IPS-20b (cell line): Measurements from ENCODE around the gene TMEM59L.

ENCODE experiments used
- H3K27ac ChIP-seq: one replicate; pipeline ENCODE4 v1.5.1; 2013; ENCODE audit warnings: low read length
- H3K27me3 ChIP-seq: 2 replicates; pipeline ENCODE4 v1.6.1; 2013; ENCODE audit warnings: mild to moderate bottlenecking, low read length, inconsistent platforms; ENCODE audit not compliant: insufficient read depth
- H3K36me3 ChIP-seq: 2 replicates; pipeline ENCODE4 v1.6.1; 2013; ENCODE audit warnings: low read depth, mild to moderate bottlenecking, inconsistent platforms, low read length, moderate library complexity; ENCODE audit not compliant: insufficient read depth
- H3K4me1 ChIP-seq: 2 replicates; pipeline ENCODE4 v1.6.1; 2013; ENCODE audit warnings: mild to moderate bottlenecking, control low read depth, inconsistent platforms, low read length, moderate library complexity; ENCODE audit not compliant: insufficient read depth
- H3K4me3 ChIP-seq: 2 replicates; pipeline ENCODE4 v1.5.1; 2013; ENCODE audit warnings: mild to moderate bottlenecking, low read length, inconsistent platforms
- H3K9ac ChIP-seq: 2 replicates; pipeline ENCODE4 v1.6.1; 2013; ENCODE audit warnings: low read depth, mild to moderate bottlenecking, inconsistent platforms, low read length, moderate library complexity
- H3K9me3 ChIP-seq: 2 replicates; pipeline ENCODE4 v1.6.1; 2013; ENCODE audit warnings: mild to moderate bottlenecking, low read depth, low read length, inconsistent platforms; ENCODE audit not compliant: insufficient read depth

Gene TMEM59L

DNA sequence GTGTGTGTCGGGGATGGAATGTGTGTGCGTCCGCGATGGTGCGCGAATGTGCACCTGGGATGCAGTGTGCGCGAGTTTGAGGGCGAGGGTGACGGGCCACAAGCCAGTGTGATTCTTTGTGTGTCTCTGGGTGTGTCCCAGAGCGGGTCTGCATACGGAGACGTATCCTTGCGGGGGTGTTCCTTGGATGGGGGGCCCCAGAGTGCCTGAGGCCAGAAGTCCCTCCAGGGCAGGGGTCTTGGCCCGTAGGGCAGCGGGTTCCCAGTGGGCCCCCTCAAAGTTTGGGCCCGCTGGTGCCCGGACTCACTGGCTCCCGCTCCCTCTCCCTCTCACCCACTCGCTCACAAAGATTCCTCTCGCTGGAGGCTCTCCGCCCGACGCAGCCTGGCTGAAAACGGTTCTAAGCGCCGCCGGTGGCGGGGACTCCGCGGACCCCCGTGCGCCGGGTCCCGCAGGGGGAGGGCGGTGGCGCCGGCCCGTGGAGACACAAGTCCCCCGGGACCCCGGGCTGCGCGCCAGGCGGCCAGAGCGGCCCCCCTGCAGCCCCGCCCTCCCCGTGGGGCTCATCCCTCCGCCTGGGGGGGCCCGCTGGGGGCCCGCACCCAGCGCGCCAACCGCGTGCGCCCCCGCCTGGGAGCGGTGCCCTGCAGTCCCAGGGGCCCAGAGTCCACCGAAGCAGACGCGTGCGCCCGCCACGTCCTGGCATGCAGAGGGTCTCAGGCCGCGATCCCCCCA, 7.0 kb upstream of the TMEM59L start:
- Histone ChIP-seq H3K9me3 (no peaks in the 10 kb centered on the region), H3K4me3 (no peak overlapping the region), H3K4me1 (peaks cover 20% of the 10 kb centered on the region; the same call in 1 of the 2 replicates), H3K9ac (no peak overlapping the region), H3K27ac (no peak overlapping the region), H3K36me3 (no peaks in the 10 kb centered on the region), H3K27me3 (peaks cover 97% of the 10 kb centered on the region)

DNA sequence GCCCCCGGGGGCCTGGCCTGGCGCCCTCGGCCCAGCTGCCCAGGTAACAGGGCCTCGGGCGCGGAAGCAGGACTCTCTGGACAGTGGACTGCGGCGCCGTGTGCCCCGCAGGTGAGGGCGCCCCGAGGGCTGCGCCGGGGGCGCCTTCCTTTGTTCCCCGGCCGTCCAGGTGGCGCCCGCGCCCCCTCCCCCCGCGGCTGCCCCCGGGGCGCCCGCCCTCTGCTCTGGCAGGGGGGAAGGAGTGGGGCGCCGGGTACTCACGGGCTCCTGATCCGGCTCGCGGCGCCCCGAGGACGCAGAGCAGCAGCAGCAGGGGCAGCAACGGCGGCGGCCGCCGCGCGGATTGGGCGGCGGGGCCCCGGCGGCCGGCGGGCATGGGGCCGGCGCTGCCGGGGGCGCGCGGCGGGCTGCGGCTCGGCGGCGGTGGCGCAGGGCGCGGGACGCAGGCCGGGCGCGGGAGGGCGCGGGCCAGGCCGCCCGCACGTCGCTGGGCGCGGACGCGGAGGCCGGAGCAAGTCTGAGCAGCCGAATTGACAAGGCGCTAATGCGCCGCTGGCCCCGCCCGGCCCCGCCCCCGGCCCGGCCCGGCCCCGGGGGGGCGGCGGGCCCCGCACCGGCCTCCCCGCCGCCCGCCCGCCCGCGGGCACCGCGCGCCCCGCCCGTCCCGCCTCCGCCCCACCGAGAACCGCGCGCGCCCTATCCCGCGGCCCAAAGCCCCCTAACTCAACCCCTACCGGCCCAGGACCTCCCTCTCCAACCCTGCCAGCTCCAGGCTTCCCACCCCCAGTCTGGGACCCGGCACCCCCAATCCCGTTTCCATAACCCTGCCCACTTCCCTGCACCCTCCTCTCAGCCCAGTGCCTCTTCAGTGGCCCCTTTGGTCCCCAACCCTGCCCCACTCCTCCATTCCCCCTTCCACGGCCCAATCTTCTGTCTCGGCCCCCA, 6.1 kb upstream of the TMEM59L start, which contains the start of gene CRLF1:
CRLF1 (minus strand) TSS at position 519 of the 945 bp plus-strand sequence; CDS start at position 376, 143 bp downstream.
- Histone ChIP-seq H3K9me3 (no peaks in the 10 kb centered on the region), H3K27me3 (peaks cover 97% of the 10 kb centered on the region), H3K9ac (no peak within 1 kb of the TSS), H3K4me3 (no peak within 1 kb of the TSS), H3K4me1 (peaks cover 20% of the 10 kb centered on the region; the same call in 1 of the 2 replicates), H3K36me3 (no peaks in the 10 kb centered on the region), H3K27ac (no peak within 1 kb of the TSS)

DNA sequence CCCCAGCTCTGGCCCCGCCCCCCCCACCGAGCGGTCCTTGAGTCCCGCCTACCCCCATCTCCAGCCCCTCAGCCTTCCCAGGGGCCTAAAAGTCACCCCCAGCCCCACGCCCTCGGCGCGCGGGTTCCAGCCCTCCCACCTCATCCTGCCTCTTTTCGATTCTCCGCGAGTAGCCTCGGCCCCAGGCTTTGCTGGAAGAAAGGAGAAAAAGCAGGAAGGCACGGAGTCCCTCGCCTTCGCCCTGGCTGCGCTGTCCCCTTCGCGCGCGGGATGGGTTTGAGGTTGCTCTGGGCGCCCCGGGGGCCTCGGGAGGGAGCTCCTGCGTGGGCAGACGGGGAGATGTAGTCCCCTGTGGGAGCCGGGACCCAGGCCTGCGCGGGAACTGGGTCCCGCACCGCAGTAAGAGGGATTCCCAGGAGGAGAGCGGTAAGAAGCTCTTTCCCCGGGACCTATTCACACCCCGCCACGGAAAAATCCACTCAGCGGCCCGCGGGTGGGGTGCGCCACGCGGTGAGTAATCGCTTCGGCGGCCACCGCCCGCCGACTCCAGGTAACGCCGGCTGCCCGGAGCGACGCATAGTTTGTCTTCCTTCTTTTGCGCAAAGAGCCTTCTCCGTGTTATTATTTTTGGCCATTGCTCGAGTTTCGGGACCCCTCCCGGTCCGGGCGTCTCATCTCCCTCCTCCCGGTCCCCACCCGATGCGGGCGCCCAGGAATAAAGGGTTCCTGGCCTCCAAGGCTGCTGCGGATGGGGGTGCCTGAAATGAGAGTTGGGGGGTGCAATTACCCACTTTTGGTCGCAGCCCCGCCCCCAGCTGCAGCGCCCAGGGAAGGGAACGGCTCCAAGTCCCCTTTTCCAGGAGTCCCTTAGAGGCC, 5.2 kb upstream of the TMEM59L start:
- peaks cover 97% of the 10 kb centered on the region for H3K27me3 ChIP-seq
- peaks cover 20% of the 10 kb centered on the region; the same call in 1 of the 2 replicates for H3K4me1 ChIP-seq
- H3K4me3 ChIP-seq = no peak overlapping the region
- H3K9me3 ChIP-seq = no peaks in the 10 kb centered on the region
- H3K27ac ChIP-seq = no peak overlapping the region
- no peaks in the 10 kb centered on the region for H3K36me3 ChIP-seq
- no peak overlapping the region for H3K9ac ChIP-seq

DNA sequence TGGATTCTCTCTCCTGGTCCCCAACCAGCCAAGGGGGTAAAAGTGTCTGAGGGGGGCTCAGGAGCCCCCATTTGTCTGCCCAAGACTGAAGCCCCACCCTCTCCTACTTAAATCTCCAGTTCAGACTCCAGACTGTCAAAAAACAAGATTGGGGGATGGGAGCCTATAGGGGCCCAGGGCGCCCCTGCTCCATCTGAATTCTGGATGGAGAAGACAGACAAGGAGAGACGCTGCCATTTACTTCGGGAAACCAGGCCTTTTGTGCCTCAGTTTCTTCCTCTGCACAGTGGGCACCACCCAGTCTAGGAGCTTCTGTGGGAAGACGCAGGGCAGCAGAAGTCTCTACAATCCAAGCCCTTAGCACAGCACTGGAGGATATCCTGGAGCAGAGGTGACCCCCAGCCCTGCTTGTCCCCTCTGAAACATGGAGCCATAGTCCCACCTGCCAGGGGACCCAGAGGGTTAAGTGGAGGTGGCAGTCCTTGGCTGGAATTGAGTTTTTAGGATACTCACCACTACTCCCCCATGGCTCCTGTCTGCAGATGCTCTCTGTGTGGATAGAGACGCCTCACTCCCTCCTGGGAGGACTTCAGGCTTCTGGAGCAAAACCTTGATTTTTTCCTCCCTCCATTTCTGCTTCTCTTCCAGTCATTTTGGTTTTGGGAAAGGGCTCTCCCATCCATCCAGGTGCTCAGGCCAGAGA, 4.4 kb upstream of the TMEM59L start:
- H3K9ac ChIP-seq = no peak overlapping the region
- peaks cover 97% of the 10 kb centered on the region for H3K27me3 ChIP-seq

DNA sequence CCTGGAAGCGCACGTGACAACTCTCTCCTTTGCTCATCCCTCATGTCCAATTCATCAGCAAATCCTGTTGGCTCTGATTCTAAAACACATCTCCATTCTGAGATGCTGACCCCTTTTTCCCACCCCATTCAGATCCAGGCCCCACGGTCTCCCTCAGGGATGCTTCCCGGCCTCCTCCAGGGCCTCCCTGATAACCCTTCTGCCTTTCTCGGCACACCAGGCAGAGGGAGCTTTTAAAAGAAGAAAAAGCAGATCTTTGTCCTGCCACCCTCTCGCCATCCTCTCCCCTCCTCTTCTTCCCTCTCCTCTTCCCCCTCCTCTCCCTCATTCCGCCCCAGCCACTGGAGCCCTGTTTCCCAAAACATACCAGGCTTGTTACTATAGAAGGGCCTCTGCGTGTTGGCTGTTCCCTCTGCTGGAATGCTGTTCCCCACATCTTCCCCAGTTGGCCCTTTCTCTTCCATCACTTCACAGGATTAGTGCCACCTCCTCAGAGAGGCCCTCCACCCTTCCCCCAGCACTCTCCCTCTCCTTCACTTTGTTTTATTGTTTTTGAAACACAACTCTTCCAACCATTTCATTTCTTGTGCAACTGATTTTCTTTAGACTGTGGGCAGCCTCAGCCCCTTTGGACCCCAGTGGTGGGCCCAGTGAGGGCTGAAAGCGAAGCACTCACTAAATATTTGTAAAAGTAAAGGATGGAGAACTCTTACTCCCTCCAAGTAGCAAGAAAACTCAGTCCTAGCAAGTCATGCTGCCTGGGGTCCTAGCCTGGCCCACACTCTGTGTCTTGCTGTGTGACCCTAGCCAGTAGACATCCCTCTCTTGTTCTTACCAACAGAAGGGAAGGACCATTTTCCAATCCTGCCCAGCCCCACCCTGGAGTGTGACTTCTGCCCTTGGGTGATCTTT, 3.6 kb upstream of the TMEM59L start:
- no peaks in the 10 kb centered on the region for H3K36me3 ChIP-seq
- no peak overlapping the region for H3K4me3 ChIP-seq
- H3K4me1 ChIP-seq = peaks cover 22% of the 10 kb centered on the region; the same call in 1 of the 2 replicates
- no peaks in the 10 kb centered on the region for H3K9me3 ChIP-seq
- peaks cover 97% of the 10 kb centered on the region for H3K27me3 ChIP-seq
- no peak overlapping the region for H3K27ac ChIP-seq
- H3K9ac ChIP-seq = no peak overlapping the region

More for the DNA sequence above, 4.4 kb upstream of the TMEM59L start:
- no peaks in the 10 kb centered on the region for H3K9me3 ChIP-seq
- no peak overlapping the region for H3K4me3 ChIP-seq
- no peaks in the 10 kb centered on the region for H3K36me3 ChIP-seq
- H3K4me1 ChIP-seq = peaks cover 21% of the 10 kb centered on the region; the same call in 1 of the 2 replicates
- H3K27ac ChIP-seq = no peak overlapping the region

DNA sequence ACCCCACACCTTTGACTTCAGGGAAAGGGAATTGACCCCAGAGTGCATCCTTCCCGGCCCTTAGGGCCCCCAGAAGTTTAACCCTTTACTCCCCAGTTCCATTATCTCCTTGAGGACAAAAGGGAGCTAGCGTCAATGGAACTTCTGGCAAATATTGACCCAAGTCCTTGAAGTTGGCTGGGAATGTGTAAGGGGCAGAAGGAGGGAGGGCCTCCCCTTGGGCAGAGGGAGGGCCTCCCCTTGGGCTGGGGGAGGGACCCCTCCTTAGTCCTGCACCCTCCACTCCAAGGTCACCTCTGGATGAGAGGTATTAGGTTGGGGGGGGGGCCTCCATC, 3.0 kb upstream of the TMEM59L start:
- Histone ChIP-seq H3K27ac (no peak overlapping the region), H3K9ac (no peak overlapping the region), H3K4me1 (peaks cover 17% of the 10 kb centered on the region; the same call in 1 of the 2 replicates), H3K27me3 (peaks cover 97% of the 10 kb centered on the region), H3K4me3 (no peak overlapping the region), H3K9me3 (no peaks in the 10 kb centered on the region), H3K36me3 (no peaks in the 10 kb centered on the region)

DNA sequence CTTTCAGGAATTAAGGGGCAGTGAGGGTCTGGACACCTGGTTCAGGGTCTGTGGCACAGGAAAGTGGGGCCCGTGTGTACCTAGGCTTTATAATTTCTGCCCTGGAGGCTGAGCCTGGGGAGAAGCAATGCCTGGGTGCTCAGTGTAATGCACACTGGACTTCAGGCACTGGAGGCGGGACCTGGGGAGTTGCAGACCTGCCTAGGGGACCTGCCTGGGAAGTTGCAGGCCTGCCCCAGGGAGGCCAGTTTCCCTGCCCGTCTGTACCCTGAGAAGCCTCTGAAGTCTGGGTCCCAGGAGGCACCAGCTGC, 2.5 kb upstream of the TMEM59L start:
- H3K9me3 ChIP-seq = no peaks in the 10 kb centered on the region
- H3K36me3 ChIP-seq = no peaks in the 10 kb centered on the region
- H3K9ac ChIP-seq = no peak overlapping the region
- peaks cover 17% of the 10 kb centered on the region; the same call in 1 of the 2 replicates for H3K4me1 ChIP-seq
- peaks cover 97% of the 10 kb centered on the region for H3K27me3 ChIP-seq
- no peak overlapping the region for H3K4me3 ChIP-seq
- no peak overlapping the region for H3K27ac ChIP-seq

DNA sequence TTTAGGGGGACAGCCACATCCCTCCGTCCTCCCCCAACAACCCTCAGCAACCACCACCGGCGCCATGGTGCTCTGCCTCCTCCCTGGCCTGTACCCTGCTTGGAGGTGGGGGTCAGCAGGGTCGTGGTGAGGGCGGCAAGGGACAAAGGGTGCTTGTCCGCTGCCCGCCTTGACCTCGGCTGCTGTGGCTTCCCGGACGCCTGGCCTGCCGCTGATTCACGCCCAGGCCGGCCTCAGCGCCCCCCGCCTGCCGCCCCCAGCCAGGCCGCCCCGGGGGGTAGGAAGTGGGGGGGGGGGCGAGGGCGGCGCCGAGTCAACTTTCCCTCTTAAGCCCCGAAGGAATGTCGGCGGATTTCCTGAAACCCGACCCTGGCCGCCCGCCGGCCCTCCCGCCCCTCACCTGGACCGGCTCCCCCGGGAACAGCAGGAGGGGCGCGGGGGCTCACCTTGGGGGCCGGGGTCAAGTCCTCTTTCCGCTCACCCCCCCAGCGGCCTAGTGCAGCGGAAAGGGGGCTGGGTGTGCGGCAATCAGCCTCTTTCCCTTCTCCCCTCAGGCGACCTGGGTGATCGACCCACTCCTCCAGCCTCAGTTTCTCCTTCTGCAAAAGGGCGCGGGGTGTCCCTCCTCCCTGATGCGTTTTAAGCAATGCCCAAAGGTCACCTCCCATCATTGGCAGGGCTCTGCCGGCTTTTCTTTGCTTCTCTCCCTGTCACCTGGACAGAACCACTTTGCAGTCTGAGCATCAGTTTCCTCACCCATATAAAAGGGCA, 1.9 kb upstream of the TMEM59L start:
- Histone ChIP-seq H3K36me3 (no peaks in the 10 kb centered on the region), H3K9ac (no peak overlapping the region), H3K27ac (no peak overlapping the region), H3K4me3 (peak overlapping the region; percentile 55), H3K4me1 (peaks cover 17% of the 10 kb centered on the region; the same call in 1 of the 2 replicates), H3K27me3 (peaks cover 97% of the 10 kb centered on the region), H3K9me3 (no peaks in the 10 kb centered on the region)

DNA sequence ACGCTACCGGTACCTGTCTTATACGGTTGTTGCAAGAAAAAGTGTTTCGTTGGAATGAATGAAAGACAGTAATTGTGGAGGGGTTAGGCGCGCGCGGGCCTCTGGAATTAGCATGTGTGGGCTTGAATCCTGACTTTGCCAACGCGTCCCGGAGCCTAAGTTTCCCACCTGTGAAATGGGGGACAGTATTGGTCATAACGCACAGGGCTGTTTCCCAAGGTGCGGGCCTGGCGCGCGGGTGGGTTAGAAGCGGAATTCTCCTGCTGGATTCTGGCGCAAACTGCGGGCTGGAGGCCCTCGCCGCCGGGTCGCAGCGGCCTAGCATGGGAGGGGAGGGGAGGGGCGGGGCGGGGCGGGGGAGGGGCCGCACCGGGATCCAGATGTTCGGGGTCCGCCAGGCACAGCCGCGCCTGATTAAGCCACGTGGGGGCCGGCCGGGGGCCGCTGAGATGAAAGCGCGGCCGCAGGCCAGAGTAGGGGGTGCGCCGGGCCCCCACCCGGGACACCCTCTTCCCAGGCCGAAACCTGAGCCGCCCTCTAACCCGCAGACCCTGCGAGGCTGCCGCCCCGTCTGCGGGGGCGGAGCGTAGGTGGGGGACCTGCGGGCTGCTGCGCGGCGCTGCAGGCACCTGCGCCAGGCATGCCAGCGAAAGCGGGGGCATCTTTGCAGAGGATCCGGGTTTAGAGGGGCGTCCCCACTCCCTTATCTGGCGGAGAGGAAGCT, 1.2 kb upstream of the TMEM59L start:
- Histone ChIP-seq H3K9ac (no peak overlapping the region), H3K27me3 (peaks cover 98% of the 10 kb centered on the region), H3K4me3 (peak overlapping the region; percentile 55), H3K4me1 (peaks cover 17% of the 10 kb centered on the region; the same call in 1 of the 2 replicates), H3K27ac (no peak overlapping the region), H3K36me3 (no peaks in the 10 kb centered on the region), H3K9me3 (no peaks in the 10 kb centered on the region)
